Measurements from ENCODE around the gene PGGHG. TPM values are rescaled to one million over a fixed set of nuclear protein-coding genes. Genes with fewer than 3 reads are reported as not detected.

PGGHG gene
- total RNA-seq, 2 experiments from 2014 or later = 487 to 541 TPM

DNA sequence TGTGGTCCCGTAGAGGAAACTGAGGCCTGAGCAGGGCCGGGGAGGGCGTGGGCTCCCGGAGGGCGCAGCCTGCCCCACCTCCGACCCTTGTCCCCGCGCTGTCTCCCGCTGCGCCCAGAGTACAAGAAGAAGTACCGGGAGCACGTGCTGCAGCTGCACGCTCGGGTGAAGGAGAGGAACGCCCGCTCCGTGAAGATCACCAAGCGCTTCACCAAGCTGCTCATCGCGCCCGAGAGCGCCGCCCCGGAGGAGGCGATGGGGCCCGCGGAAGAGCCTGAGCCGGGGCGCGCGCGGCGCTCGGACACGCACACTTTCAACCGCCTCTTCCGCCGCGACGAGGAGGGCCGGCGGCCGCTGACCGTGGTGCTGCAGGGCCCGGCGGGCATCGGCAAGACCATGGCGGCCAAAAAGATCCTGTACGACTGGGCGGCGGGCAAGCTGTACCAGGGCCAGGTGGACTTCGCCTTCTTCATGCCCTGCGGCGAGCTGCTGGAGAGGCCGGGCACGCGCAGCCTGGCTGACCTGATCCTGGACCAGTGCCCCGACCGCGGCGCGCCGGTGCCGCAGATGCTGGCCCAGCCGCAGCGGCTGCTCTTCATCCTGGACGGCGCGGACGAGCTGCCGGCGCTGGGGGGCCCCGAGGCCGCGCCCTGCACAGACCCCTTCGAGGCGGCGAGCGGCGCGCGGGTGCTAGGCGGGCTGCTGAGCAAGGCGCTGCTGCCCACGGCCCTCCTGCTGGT is 8.8 kb upstream of the PGGHG start:
- H3K4me3 Mint-ChIP-seq = peak overlapping the region; percentile 84
- peak overlapping the region; percentile 90 for H3K27ac Mint-ChIP-seq
- CTCF ChIA-PET = interaction anchor here (0.9 to 5.7 kb wide), 6 partner anchors 7 to 42 kb away, joined by 3 to 73 read pairs (median 10); partner anchors contain the start of gene PGGHG
- peaks cover 9% of the 10 kb centered on the region for H3K27me3 Mint-ChIP-seq (ENCODE audit: low read depth)
- POLR2A ChIA-PET = interaction anchor here (0.6 to 8.3 kb wide), 7 partner anchors 9 to 36 kb away, joined by 3 to 115 read pairs (median 36); partner anchors contain the start of genes IFITM1 and PGGHG
- H3K4me1 Mint-ChIP-seq (ENCODE audit: low read depth) = peaks cover 55% of the 10 kb centered on the region
- DNase-seq (peak; percentile 68), ATAC-seq (peak; percentile 28)
- H3K36me3 Mint-ChIP-seq (ENCODE audit: low read depth) = peaks cover 73% of the 10 kb centered on the region
- H3K9me3 Mint-ChIP-seq (ENCODE audit: insufficient read depth) = peaks cover 9% of the 10 kb centered on the region

- peak overlapping the region; percentile 84 for H3K4me3 Mint-ChIP-seq
- POLR2A ChIA-PET = interaction anchor here (0.7 to 8.3 kb wide), 9 partner anchors 10 to 68 kb away, joined by 3 to 115 read pairs (median 30); partner anchors contain the start of genes IFITM1, PGGHG and PSMD13
- DNase-seq (peak; percentile 63), ATAC-seq (peak; percentile 20)
- H3K27ac Mint-ChIP-seq = peak overlapping the region; percentile 89
- H3K36me3 Mint-ChIP-seq (ENCODE audit: low read depth) = peaks cover 77% of the 10 kb centered on the region
- H3K27me3 Mint-ChIP-seq (ENCODE audit: low read depth) = peaks cover 8% of the 10 kb centered on the region
- peaks cover 59% of the 10 kb centered on the region for H3K4me1 Mint-ChIP-seq (ENCODE audit: low read depth)
- CTCF ChIA-PET = interaction anchor here (0.9 to 5.7 kb wide), 7 partner anchors 7 to 169 kb away, joined by 3 to 73 read pairs (median 5); partner anchors contain the start of genes PGGHG and PTDSS2
- peaks cover 8% of the 10 kb centered on the region for H3K9me3 Mint-ChIP-seq (ENCODE audit: insufficient read depth)
Measured at GRCh38 chr11:280706-281485, 8.0 kb upstream of the PGGHG start.

GRCh38 chr11:281486-282161 is 7.3 kb upstream of the PGGHG start:
- no peak for DNase-seq
- Mint-ChIP-seq H3K9me3 (ENCODE audit: insufficient read depth) (peaks cover 1% of the 10 kb centered on the region), H3K27ac (peak overlapping the region; percentile 89), H3K27me3 (ENCODE audit: low read depth) (peaks cover 6% of the 10 kb centered on the region), H3K36me3 (ENCODE audit: low read depth) (peaks cover 72% of the 10 kb centered on the region), H3K4me3 (peak overlapping the region; percentile 84), H3K4me1 (ENCODE audit: low read depth) (peaks cover 65% of the 10 kb centered on the region)
- POLR2A ChIA-PET = interaction anchor here (0.7 to 8.3 kb wide), 14 partner anchors 10 to 135 kb away, joined by 3 to 115 read pairs (median 10); partner anchors contain the start of genes BET1L, IFITM1, IFITM2 and IFITM5
- CTCF ChIA-PET = interaction anchor here (1.0 to 5.7 kb wide), 7 partner anchors 14 to 168 kb away, joined by 3 to 73 read pairs (median 3); partner anchors contain the start of genes PSMD13 and PTDSS2
- ATAC-seq = no peak

GRCh38 chr11:282171-282570 is 6.8 kb upstream of the PGGHG start:
- POLR2A ChIA-PET = interaction anchor here (1.0 to 8.3 kb wide), 12 partner anchors 10 to 135 kb away, joined by 3 to 115 read pairs (median 10); partner anchors contain the start of genes BET1L, IFITM1, IFITM2 and IFITM5
- H3K27me3 Mint-ChIP-seq (ENCODE audit: low read depth) = peaks cover 7% of the 10 kb centered on the region
- peak overlapping the region; percentile 89 for H3K27ac Mint-ChIP-seq
- CTCF ChIA-PET = interaction anchor here (1.0 to 5.7 kb wide), 5 partner anchors 14 to 45 kb away, joined by 3 to 73 read pairs (median 4); partner anchors contain the start of gene PSMD13
- peak overlapping the region; percentile 84 for H3K4me3 Mint-ChIP-seq
- H3K4me1 Mint-ChIP-seq (ENCODE audit: low read depth) = peaks cover 67% of the 10 kb centered on the region
- no peaks in the 10 kb centered on the region for H3K9me3 Mint-ChIP-seq (ENCODE audit: insufficient read depth)
- ATAC-seq (no peak), DNase-seq (no peak)
- peaks cover 71% of the 10 kb centered on the region for H3K36me3 Mint-ChIP-seq (ENCODE audit: low read depth)

GRCh38 chr11:282630-283360 is 6.1 kb upstream of the PGGHG start:
- ChIA-PET POLR2A (interaction anchor here (0.7 to 8.3 kb wide), 15 partner anchors 9 to 134 kb away, joined by 3 to 115 read pairs (median 8); partner anchors contain the start of genes BET1L, IFITM1, IFITM2 and IFITM5), CTCF (interaction anchor here (0.7 to 5.7 kb wide), 9 partner anchors 15 to 75 kb away, joined by 3 to 73 read pairs (median 4); partner anchors contain the start of genes BET1L, PSMD13 and RIC8A)
- peak overlapping the region; percentile 89 for H3K27ac Mint-ChIP-seq
- H3K4me3 Mint-ChIP-seq = peak overlapping the region; percentile 84
- ATAC-seq (peak; percentile 3), DNase-seq (peak; percentile 49)
- H3K27me3 Mint-ChIP-seq (ENCODE audit: low read depth) = peaks cover 6% of the 10 kb centered on the region
- peaks cover 68% of the 10 kb centered on the region for H3K36me3 Mint-ChIP-seq (ENCODE audit: low read depth)
- peaks cover 64% of the 10 kb centered on the region for H3K4me1 Mint-ChIP-seq (ENCODE audit: low read depth)
- H3K9me3 Mint-ChIP-seq (ENCODE audit: insufficient read depth) = no peaks in the 10 kb centered on the region

DNA sequence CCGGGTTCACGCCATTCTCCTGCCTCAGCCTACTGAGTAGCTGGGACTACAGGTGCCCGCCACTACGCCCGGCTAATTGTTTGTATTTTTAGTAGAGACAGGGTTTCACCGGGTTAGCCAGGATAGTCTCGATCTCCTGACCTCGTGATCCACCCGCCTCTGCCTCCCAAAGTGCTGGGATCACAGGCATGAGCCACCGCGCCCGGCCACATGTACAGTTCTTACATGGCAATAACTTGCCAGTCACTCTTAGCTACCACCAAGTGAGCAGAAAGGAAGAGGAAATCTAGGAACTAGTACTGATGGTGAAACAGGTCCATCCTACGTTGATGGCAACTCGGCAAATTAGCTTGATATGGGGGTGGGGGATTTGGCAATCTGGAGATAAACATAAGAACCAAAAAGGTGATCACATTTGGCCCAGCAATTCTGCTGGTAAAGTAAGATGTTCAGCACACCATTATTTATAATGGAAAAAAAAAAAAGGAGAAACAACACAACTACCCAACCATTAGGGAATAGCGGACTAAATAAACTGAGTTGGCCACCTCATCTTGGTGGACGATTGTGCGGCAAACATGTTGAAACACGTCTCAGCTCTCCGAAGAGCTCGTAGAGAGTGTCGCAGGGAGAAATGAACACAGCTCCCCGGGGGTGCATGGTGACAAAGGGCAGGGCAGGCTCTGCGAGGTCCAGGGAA is 5.4 kb upstream of the PGGHG start:
- peak overlapping the region; percentile 84 for H3K4me3 Mint-ChIP-seq
- CTCF ChIA-PET = interaction anchor here (0.7 to 5.7 kb wide), 6 partner anchors 16 to 76 kb away, joined by 3 to 73 read pairs (median 6); partner anchors contain the start of genes BET1L and RIC8A
- peak overlapping the region; percentile 89 for H3K27ac Mint-ChIP-seq
- no peaks in the 10 kb centered on the region for H3K9me3 Mint-ChIP-seq (ENCODE audit: insufficient read depth)
- peaks cover 62% of the 10 kb centered on the region for H3K4me1 Mint-ChIP-seq (ENCODE audit: low read depth)
- no peak for ATAC-seq
- peaks cover 6% of the 10 kb centered on the region for H3K27me3 Mint-ChIP-seq (ENCODE audit: low read depth)
- H3K36me3 Mint-ChIP-seq (ENCODE audit: low read depth) = peaks cover 67% of the 10 kb centered on the region
- POLR2A ChIA-PET = interaction anchor here (0.7 to 8.3 kb wide), 13 partner anchors 8 to 76 kb away, joined by 3 to 115 read pairs (median 10); partner anchors contain the start of genes BET1L, IFITM1, IFITM5 and PGGHG
- peak; percentile 45 for DNase-seq

DNA sequence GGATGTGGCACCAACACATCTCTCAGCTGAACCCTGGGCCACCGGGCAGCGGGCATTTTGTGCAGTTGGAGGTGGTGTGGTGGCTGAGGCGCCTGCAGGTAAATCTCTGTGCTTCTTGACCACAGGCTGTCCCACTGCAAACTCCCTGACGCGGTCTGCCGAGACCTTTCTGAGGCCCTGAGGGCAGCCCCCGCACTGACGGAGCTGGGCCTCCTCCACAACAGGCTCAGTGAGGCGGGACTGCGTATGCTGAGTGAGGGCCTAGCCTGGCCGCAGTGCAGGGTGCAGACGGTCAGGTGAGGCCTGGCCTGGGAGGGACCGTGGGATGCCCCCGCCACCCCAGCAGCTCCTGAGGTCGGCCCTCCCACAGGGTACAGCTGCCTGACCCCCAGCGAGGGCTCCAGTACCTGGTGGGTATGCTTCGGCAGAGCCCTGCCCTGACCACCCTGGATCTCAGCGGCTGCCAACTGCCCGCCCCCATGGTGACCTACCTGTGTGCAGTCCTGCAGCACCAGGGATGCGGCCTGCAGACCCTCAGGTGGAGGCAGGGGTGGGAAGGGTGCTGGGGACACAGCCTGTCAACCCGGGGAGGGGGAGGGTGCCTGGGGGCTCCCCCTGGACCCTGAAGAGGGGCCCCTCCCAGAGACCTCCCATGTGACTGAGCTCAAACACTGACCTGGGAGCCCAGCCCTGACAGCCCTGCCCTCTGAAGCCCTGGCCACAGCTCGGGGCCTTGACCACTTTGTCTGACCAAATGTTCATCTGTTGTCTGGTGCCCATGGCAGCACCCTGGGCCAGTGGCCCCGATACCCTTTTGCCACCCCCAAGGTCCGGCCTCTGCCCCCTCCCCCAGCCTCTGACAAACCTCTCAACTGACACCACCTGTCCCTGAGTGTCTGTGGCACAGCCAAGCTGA is 4.6 kb upstream of the PGGHG start:
- CTCF ChIA-PET = interaction anchor here (1.1 to 5.7 kb wide), 6 partner anchors 17 to 77 kb away, joined by 3 to 73 read pairs (median 6); partner anchors contain the start of genes BET1L and RIC8A
- peaks cover 64% of the 10 kb centered on the region for H3K36me3 Mint-ChIP-seq (ENCODE audit: low read depth)
- peak overlapping the region; percentile 84 for H3K4me3 Mint-ChIP-seq
- DNase-seq (peak; percentile 21), ATAC-seq (no peak)
- H3K27ac Mint-ChIP-seq = peak overlapping the region; percentile 89
- H3K9me3 Mint-ChIP-seq (ENCODE audit: insufficient read depth) = no peaks in the 10 kb centered on the region
- peaks cover 6% of the 10 kb centered on the region for H3K27me3 Mint-ChIP-seq (ENCODE audit: low read depth)
- POLR2A ChIA-PET = interaction anchor here (0.7 to 8.3 kb wide), 13 partner anchors 7 to 77 kb away, joined by 3 to 115 read pairs (median 7); partner anchors contain the start of genes BET1L, IFITM1, IFITM5 and PGGHG
- peaks cover 59% of the 10 kb centered on the region for H3K4me1 Mint-ChIP-seq (ENCODE audit: low read depth)

DNA sequence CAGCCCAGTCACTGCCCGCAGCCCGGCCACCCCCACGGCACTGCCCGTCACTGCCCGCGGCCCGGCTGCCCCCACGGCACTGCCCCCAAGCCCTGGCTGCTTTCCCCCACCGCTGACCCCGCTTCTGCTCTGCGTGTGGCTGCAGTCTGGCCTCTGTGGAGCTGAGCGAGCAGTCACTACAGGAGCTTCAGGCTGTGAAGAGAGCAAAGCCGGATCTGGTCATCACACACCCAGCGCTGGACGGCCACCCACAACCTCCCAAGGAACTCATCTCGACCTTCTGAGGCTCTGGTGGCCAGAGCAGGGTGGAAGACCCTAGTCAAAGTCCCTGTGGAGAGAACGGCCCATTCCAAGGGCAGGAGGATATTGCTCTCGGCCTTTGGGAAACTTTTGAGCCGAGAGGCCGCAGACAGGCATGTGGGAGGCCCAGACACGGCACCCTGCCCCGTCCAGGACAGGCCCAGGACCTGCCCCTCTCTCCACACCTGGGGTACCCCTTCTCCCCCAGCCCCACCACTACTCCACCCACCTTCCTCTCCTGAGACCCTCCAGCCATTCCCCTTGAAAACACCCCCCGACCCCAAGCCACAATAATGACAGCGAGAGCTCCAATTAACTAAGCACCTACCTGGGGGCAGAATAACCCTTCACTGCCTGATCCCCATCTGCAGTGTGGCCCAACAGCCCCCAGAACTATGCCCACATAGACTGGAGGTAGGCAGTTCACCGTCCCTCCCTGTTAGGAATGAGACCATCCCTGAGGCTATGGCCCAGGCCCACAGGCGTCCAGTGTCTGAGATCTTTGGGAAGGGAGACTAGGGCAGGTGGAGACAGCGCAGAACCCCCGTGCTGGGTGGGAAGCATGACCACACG is 3.7 kb upstream of the PGGHG start:
- Mint-ChIP-seq H3K9me3 (ENCODE audit: insufficient read depth) (no peaks in the 10 kb centered on the region), H3K36me3 (ENCODE audit: low read depth) (peaks cover 71% of the 10 kb centered on the region), H3K4me1 (ENCODE audit: low read depth) (peaks cover 64% of the 10 kb centered on the region), H3K4me3 (peak overlapping the region; percentile 50), H3K27me3 (ENCODE audit: low read depth) (peaks cover 6% of the 10 kb centered on the region), H3K27ac (peak overlapping the region; percentile 81)
- CTCF ChIA-PET = interaction anchor here (1.3 to 7.1 kb wide), 5 partner anchors 19 to 78 kb away, joined by 4 to 76 read pairs (median 6); partner anchors contain the start of genes BET1L and RIC8A
- DNase-seq (peak; percentile 20), ATAC-seq (no peak)
- POLR2A ChIA-PET = interaction anchor here (0.6 to 8.3 kb wide), 8 partner anchors 10 to 78 kb away, joined by 3 to 115 read pairs (median 5); partner anchors contain the start of genes BET1L and RIC8A
